Gastrocnemius medialis (tissue), 4 donors: ENCODE measurements around the gene RPS2.

Experiments used
- POLR2A ChIP-seq, 2 donors: fragments of 450-650 bp; IDR thresholded peaks; one replicate each; pipeline ENCODE4 v1.6.1; 2017; ENCODE audit warnings: antibody characterized with exemption in 2 of 2, mild to moderate bottlenecking in 2 of 2, moderate library complexity in 2 of 2
- TF ChIP-seq, protein P1 (sequence below), 5 experiments: fragments of 450-650 bp in 3 of 5; fragments of 200-600 bp in 2 of 5; sonication (generic) in 2 of 5; IDR thresholded peaks in 4 of 5; conservative IDR thresholded peaks in 1 of 5; 1 replicate in 4 of 5; 2 replicates in 1 of 5; pipeline ENCODE4 v1.5.1; 2016 to 2019; ENCODE audit warnings: antibody characterized with exemption in 5 of 5, mild to moderate bottlenecking in 3 of 5, moderate library complexity in 3 of 5

- TF ChIP-seq POLR2A (IDR thresholded peaks at IDR 0.05) = no peak
- TF ChIP-seq, protein P1, sequence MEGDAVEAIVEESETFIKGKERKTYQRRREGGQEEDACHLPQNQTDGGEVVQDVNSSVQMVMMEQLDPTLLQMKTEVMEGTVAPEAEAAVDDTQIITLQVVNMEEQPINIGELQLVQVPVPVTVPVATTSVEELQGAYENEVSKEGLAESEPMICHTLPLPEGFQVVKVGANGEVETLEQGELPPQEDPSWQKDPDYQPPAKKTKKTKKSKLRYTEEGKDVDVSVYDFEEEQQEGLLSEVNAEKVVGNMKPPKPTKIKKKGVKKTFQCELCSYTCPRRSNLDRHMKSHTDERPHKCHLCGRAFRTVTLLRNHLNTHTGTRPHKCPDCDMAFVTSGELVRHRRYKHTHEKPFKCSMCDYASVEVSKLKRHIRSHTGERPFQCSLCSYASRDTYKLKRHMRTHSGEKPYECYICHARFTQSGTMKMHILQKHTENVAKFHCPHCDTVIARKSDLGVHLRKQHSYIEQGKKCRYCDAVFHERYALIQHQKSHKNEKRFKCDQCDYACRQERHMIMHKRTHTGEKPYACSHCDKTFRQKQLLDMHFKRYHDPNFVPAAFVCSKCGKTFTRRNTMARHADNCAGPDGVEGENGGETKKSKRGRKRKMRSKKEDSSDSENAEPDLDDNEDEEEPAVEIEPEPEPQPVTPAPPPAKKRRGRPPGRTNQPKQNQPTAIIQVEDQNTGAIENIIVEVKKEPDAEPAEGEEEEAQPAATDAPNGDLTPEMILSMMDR (IDR thresholded peaks at IDR 0.05 in 4 of 5, conservative IDR thresholded peaks at IDR 0.05 in 1 of 5) = no peak
These were observed 48.9 kb upstream of the RPS2 start for GRCh38 chr16:2013527-2013926.
